ENCODE data around the gene PTPRR. TPM values are rescaled to one million over a fixed set of nuclear protein-coding genes. Genes with fewer than 3 reads are reported as not detected.
A peak's percentile ranks its signal among the peaks of the same experiment; 100 is the strongest.

The PTPRR gene
- total and polyA plus RNA-seq, 2 experiments from 2014 or later: not detected

DNA sequence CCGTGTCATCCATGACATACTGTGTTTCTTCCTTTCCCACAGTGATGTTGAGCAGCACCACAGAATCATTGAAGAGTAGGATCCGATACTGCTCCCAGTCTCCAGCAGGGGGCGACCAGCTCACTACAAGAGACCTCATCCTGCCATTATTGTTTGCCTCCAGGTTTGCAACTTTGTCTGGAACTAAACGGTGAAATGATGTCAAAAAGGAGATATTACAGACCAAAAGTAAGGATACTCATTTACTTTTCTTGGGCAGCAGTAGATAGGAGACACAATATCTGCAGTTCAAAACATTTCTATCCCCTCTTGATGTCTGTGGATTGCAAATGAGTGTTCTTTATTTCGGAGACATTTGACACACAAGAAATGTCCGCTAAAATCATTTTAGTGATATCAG lies 330.5 kb downstream of the PTPRR start:
- H3K27ac ChIP-seq: no peak overlapping the region
- no peaks in the 10 kb centered on the region for H3K4me1 ChIP-seq (ENCODE audit: low read depth)
- H3K9me3 ChIP-seq (ENCODE audit: low read depth): no peaks in the 10 kb centered on the region
- DNase-seq (ENCODE audit: low read depth in 1 of 2, low spot score in 1 of 2): peak; percentile 84 to 90
- H3K36me3 ChIP-seq: no peaks in the 10 kb centered on the region
- no peak overlapping the region for H3K4me3 ChIP-seq
- TF ChIP-seq, protein P1, sequence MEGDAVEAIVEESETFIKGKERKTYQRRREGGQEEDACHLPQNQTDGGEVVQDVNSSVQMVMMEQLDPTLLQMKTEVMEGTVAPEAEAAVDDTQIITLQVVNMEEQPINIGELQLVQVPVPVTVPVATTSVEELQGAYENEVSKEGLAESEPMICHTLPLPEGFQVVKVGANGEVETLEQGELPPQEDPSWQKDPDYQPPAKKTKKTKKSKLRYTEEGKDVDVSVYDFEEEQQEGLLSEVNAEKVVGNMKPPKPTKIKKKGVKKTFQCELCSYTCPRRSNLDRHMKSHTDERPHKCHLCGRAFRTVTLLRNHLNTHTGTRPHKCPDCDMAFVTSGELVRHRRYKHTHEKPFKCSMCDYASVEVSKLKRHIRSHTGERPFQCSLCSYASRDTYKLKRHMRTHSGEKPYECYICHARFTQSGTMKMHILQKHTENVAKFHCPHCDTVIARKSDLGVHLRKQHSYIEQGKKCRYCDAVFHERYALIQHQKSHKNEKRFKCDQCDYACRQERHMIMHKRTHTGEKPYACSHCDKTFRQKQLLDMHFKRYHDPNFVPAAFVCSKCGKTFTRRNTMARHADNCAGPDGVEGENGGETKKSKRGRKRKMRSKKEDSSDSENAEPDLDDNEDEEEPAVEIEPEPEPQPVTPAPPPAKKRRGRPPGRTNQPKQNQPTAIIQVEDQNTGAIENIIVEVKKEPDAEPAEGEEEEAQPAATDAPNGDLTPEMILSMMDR (IDR thresholded peaks at IDR 0.05; ENCODE audit: low read depth, low read length): peak; percentile 85
- H3K27me3 ChIP-seq: no peaks in the 10 kb centered on the region

Other genes with a start within 250 kb of the PTPRR start
- not detected in 2 replicates for gene TSPAN8, start 237.3 kb upstream of the PTPRR start, total RNA-seq
- gene TSPAN8, start 237.3 kb upstream of the PTPRR start, polyA plus RNA-seq: 0.11 TPM in 1 of 2 replicates, not detected in the other

Measured in cardiac muscle cell (in vitro differentiated cells and primary cell).